CD4-positive, alpha-beta T cell (primary cell): ENCODE data around the gene F10. TPM values are rescaled to one million over a fixed set of nuclear protein-coding genes. Genes with fewer than 3 reads are reported as not detected.

Experiments
- ATAC-seq: fragments of 200-7000 bp; cut with Tn5 transposase; one replicate; pipeline ENCODE4 v1.10.0; 2022; ENCODE audit warnings: mild to moderate bottlenecking; ENCODE audit not compliant: poor library complexity
- CTCF ChIA-PET: fragments of 350-600 bp; sonication (Branson Sonifier 250); formaldehyde crosslinking; loops from one replicate; lab custom pipeline; 2021; ENCODE audit warnings: antibody characterized with exemption, inconsistent platforms; lab: Charles Lee
- POLR2A ChIA-PET: fragments of 350-600 bp; sonication (Branson Sonifier 250); formaldehyde crosslinking; loops from one replicate; lab custom pipeline; 2021; ENCODE audit warnings: antibody characterized with exemption, inconsistent platforms; lab: Charles Lee
- DNase-seq, 14 experiments: peaks; one replicate each; pipeline ENCODE4 v3.0.0-alpha.2; 2013 to 2020; ENCODE audit warnings: mixed read lengths in 2 of 14
- H3K27ac ChIP-seq, 2 donors: one replicate each; pipeline versions ENCODE4 v1.5.1 to v1.7.0; 2013; ENCODE audit warnings: low read length in 2 of 2, low read depth in 1 of 2, mild to moderate bottlenecking in 1 of 2
- H3K27me3 ChIP-seq, 2 experiments: 1 replicate in 1 of 2; 2 replicates in 1 of 2; pipeline versions ENCODE4 v1.6.1 to v1.7.0; 2013; ENCODE audit warnings: low read length in 2 of 2, control low read depth in 1 of 2, mild to moderate bottlenecking in 1 of 2, moderate library complexity in 1 of 2; ENCODE audit not compliant: insufficient read depth in 2 of 2, control insufficient read depth in 1 of 2
- H3K36me3 ChIP-seq: one replicate; pipeline ENCODE4 v1.6.1; 2013; ENCODE audit warnings: low read length, control low read depth; ENCODE audit not compliant: insufficient read depth
- H3K4me1 ChIP-seq: one replicate; pipeline ENCODE4 v1.6.1; 2013; ENCODE audit warnings: low read length, control low read depth; ENCODE audit not compliant: insufficient read depth
- H3K4me3 ChIP-seq: one replicate; pipeline ENCODE4 v1.5.1; 2013; ENCODE audit warnings: mild to moderate bottlenecking, low read length, moderate library complexity
- H3K9me3 ChIP-seq, 2 experiments: 1 replicate in 1 of 2; 2 replicates in 1 of 2; pipeline versions ENCODE4 v1.6.1 to v1.7.0; 2013; ENCODE audit warnings: low read length in 2 of 2, mild to moderate bottlenecking in 2 of 2, control low read depth in 1 of 2, moderate library complexity in 1 of 2; ENCODE audit not compliant: control insufficient read depth in 1 of 2, insufficient read depth in 1 of 2
- H3K27ac Mint-ChIP-seq: one replicate; pipeline ENCODE4 v1.8.0; 2020; ENCODE audit warnings: mixed read lengths
- H3K27me3 Mint-ChIP-seq: one replicate; pipeline ENCODE4 v1.8.0; 2021; ENCODE audit warnings: mixed read lengths
- H3K36me3 Mint-ChIP-seq: one replicate; pipeline ENCODE4 v1.8.0; 2021; ENCODE audit warnings: low read depth, mixed read lengths
- H3K4me1 Mint-ChIP-seq: one replicate; pipeline ENCODE4 v1.8.0; 2021; ENCODE audit warnings: low read depth, mixed read lengths
- H3K4me3 Mint-ChIP-seq: one replicate; pipeline ENCODE4 v1.8.0; 2020; ENCODE audit warnings: mild to moderate bottlenecking, mixed read lengths
- H3K9me3 Mint-ChIP-seq: one replicate; pipeline ENCODE4 v1.8.0; 2020; ENCODE audit warnings: mixed read lengths
- intact Hi-C, 2 experiments: fragments of 100-400 bp; cut with DNase I in 1 of 2; cut with micrococcal nuclease in 1 of 2; formaldehyde crosslinking; loops; one replicate each; pipeline versions ENCODE4 v1.15.1 to v1.9.0; 2023 to 2025; cut with DNase I, micrococcal nuclease
- total RNA-seq, 174 experiments: library from RNA in 2 of 174; stranded (reverse) in 2 of 174; gene quantifications; one replicate each; pipeline ENCODE4 v1.2.3 and lab custom pipeline; 2021 to 2026
- TF ChIP-seq, protein P1 (sequence below): fragments of 200-600 bp; IDR thresholded peaks from one replicate; pipeline ENCODE4 v1.8.0; 2022; ENCODE audit warnings: antibody characterized with exemption, mild to moderate bottlenecking

F10 gene
- total RNA-seq, 2 experiments from 2014 or later = not detected

GRCh38 chr13:113162783-113163685, 40.4 kb downstream of the F10 start:
- TF ChIP-seq, protein P1, sequence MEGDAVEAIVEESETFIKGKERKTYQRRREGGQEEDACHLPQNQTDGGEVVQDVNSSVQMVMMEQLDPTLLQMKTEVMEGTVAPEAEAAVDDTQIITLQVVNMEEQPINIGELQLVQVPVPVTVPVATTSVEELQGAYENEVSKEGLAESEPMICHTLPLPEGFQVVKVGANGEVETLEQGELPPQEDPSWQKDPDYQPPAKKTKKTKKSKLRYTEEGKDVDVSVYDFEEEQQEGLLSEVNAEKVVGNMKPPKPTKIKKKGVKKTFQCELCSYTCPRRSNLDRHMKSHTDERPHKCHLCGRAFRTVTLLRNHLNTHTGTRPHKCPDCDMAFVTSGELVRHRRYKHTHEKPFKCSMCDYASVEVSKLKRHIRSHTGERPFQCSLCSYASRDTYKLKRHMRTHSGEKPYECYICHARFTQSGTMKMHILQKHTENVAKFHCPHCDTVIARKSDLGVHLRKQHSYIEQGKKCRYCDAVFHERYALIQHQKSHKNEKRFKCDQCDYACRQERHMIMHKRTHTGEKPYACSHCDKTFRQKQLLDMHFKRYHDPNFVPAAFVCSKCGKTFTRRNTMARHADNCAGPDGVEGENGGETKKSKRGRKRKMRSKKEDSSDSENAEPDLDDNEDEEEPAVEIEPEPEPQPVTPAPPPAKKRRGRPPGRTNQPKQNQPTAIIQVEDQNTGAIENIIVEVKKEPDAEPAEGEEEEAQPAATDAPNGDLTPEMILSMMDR = no peak
- peaks cover 21% of the 10 kb centered on the region for H3K4me1 ChIP-seq
- H3K4me3 Mint-ChIP-seq = no peak overlapping the region
- peaks cover 4% of the 10 kb centered on the region for H3K9me3 Mint-ChIP-seq
- intact Hi-C loops = no loop called here
- peaks cover 3% of the 10 kb centered on the region for H3K36me3 ChIP-seq
- peaks cover 0 to 6% of the 10 kb centered on the region in 2 experiments for H3K9me3 ChIP-seq
- peaks cover 37% of the 10 kb centered on the region for H3K4me1 Mint-ChIP-seq
- no peaks in the 10 kb centered on the region for H3K27me3 ChIP-seq
- H3K27me3 Mint-ChIP-seq = no peaks in the 10 kb centered on the region
- H3K36me3 Mint-ChIP-seq = peaks cover 3% of the 10 kb centered on the region
- no peak overlapping the region for H3K27ac ChIP-seq
- peak in 4 of 14 experiments; percentile 23 to 63 (median 44) for DNase-seq
- POLR2A ChIA-PET = interaction anchor here (0.7 to 1.4 kb wide), 3 partner anchors 11 to 20 kb away, joined by 3 to 6 read pairs (median 4); no protein-coding TSS in a partner anchor
- peak overlapping the region; percentile 60 for H3K27ac Mint-ChIP-seq
- ATAC-seq = peak; percentile 58
- CTCF ChIA-PET = no interaction called here
- H3K4me3 ChIP-seq = no peak overlapping the region

- no peaks in the 10 kb centered on the region for H3K27me3 ChIP-seq
- ATAC-seq (peak; percentile 12), DNase-seq (no peak)
- peaks cover 37% of the 10 kb centered on the region for H3K4me1 Mint-ChIP-seq
- intact Hi-C loops = no loop called here
- H3K4me1 ChIP-seq = peaks cover 19% of the 10 kb centered on the region
- TF ChIP-seq, protein P1 = no peak
- H3K36me3 ChIP-seq = peaks cover 13% of the 10 kb centered on the region
- H3K9me3 ChIP-seq = peaks cover 0 to 10% of the 10 kb centered on the region in 2 experiments
- ChIA-PET POLR2A (interaction anchor here (0.6 to 2.7 kb wide), 6 partner anchors 10 to 257 kb away, joined by 3 to 10 read pairs (median 4); partner anchors contain the start of genes CUL4A and PCID2), CTCF (no interaction called here)
- H3K36me3 Mint-ChIP-seq = peaks cover 18% of the 10 kb centered on the region
- H3K27me3 Mint-ChIP-seq = no peaks in the 10 kb centered on the region
- H3K4me3 Mint-ChIP-seq = no peak overlapping the region
- no peak overlapping the region for H3K4me3 ChIP-seq
- H3K9me3 Mint-ChIP-seq = peaks cover 4% of the 10 kb centered on the region
- H3K27ac Mint-ChIP-seq = peak overlapping the region; percentile 60
- no peak overlapping the region for H3K27ac ChIP-seq
These were observed 41.9 kb downstream of the F10 start for GRCh38 chr13:113164492-113164891.

- DNase-seq (no peak), ATAC-seq (no peak)
- Mint-ChIP-seq H3K4me3 (no peak overlapping the region), H3K27ac (no peak overlapping the region), H3K27me3 (no peaks in the 10 kb centered on the region), H3K9me3 (peaks cover 4% of the 10 kb centered on the region), H3K36me3 (peaks cover 27% of the 10 kb centered on the region), H3K4me1 (peaks cover 30% of the 10 kb centered on the region)
- TF ChIP-seq, protein P1 = no peak
- CTCF ChIA-PET = no interaction called here
- H3K9me3 ChIP-seq = peaks cover 0 to 10% of the 10 kb centered on the region in 2 experiments
- peaks cover 25% of the 10 kb centered on the region for H3K4me1 ChIP-seq
- POLR2A ChIA-PET = interaction anchor here (2.7 kb wide), 1 partner anchor 43 kb away, joined by 10 read pairs; the partner anchor contains the start of genes CUL4A and PCID2
- intact Hi-C loops = no loop called here
- no peak overlapping the region for H3K4me3 ChIP-seq
- peaks cover 19% of the 10 kb centered on the region for H3K36me3 ChIP-seq
- no peak overlapping the region for H3K27ac ChIP-seq
- H3K27me3 ChIP-seq = no peaks in the 10 kb centered on the region
These were observed 43.7 kb downstream of the F10 start for GRCh38 chr13:113166266-113166665.
